Nucleus accumbens (tissue), 56 donors: ENCODE data around the gene OSR1.

Source experiments
- DNase-seq, 56 donors: peaks; one replicate each; lab custom pipeline; 2025; lab: John Stamatoyannopoulos, UW

OSR1 gene

DNA sequence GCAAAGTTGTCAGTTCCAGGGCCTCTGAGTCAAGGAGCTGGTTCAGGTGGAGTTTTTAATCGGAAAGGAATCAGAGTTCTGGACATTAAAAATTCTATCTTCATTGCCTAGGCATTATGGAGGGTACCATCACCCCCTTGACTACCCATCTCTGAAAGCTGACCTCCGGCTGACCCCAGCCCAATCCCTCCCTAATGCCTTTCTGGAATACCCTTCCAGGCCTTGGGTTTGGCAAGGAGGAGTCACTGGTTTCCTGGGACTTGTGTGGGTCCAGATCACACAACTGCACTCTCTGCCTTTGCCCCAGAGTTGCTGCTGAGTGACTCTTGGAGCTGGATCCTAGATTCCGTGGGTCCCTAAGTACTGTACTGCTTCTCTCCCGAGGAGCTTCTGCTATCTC is 1.0 kb upstream of the OSR1 start:
- DNase-seq, result no peak

- DNase-seq, result no peak
These were observed 566 bp upstream of the OSR1 start for GRCh38 chr2:19359021-19359357.

DNA sequence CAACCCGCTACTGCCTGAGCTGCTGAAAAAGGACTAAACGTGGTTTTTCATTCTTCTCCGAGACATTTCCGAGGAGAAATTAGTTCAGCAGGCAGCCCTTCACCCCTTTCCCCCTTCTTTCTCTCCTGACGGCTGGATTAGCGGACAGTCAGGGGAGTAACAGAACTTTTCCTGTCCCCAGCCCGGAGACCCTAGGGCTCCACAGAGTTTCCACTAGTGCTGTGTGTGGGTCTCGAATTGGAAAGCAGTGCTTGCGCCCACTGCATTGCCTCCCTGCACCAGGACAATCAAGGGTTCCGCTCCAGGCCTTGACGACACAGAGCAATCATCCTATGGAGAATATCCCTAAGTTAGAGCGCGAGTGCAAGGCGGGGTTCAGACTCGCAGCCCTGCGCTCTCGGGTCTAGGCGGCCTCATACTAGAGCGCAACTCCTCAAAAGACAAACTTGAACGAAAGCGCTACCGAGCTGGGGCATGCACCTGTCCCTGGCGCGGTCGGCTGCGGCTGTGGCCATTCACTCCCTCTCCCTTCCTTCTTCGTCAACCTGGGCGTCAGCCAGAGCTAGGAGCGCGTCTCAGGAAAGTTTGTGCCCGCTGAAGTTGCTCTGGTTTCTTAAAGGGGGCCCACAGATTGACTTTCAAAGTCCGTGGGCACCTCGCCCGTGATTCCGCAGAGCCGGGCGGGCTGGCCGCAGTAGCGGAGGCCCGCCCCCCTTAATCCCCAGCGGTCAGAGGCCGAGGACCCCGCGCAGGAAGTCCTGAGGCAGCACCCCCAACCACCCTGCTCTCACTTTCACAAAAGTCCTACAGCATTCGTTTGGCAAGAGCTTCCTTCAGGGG is 801 bp downstream of the OSR1 start:
- no peak for DNase-seq

DNA sequence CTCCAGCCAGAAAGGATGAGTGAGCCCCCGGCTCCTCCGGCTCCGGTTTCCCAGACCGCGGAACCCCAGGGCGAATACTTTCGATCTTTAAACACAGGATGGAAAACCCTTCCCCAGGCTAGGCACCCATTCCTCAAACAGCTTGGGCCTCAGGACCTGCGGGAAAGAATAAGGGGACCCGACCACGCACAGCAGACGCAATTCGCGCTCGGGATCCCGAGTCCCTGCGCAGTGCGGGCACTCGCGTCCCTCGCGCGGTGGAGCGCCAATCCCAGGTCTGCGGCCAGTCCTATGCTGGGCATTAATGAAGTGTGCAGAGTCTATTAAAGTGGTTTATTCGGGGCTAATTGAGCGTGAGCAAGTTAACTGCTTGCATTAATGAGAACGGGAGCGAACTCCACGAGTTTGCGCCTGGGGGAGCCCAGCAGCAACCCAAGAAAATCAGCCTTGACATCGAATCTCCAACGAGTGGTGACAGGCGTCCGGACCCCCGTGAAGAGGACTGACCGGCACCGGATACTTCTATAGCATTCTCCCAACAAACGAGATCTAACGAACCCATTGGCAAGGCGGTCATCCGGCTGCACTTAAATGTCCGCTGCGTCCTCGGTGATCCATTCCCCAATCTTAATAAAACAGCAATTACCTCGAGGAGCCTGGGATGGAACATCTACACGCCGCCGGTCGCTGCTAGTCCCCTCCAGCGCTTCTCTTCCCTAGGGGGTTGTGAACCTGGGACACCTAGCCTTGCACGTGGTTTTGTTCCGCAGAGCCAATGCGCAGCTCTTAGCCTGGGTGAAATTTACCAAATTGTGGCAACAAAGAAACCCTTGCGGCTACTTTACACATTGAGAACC is 1.6 kb downstream of the OSR1 start:
- no peak for DNase-seq

DNA sequence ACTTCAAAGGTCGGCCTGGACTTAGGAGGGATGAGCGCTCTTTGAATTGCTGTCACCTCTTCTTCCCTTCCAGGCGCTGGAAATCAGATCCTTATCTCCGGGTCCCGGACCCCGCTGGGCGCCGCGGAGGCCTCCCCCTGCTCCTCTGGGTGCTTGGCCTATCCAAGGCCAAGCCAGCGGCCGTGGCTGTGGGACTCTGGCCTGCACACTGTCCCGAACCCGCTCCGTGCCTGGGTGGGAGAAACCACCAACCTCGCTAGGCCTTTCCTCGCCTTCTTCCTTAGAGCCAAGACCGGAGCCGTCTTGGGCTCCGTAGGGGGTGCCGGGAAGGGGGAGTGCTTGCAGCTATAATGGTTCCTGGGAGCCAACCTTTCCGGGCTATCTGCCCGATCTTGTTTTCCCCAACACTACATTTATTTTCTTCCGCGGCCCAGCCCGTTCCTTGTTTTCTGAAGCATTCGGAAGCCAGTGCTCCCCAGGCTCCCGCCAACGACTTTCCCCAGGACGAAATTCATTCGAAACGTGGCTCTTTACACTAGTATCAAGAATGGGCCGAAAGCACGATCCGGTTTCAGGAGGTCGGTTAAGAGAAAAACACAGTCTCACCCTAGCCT is 2.4 kb downstream of the OSR1 start:
- no peak for DNase-seq

DNA sequence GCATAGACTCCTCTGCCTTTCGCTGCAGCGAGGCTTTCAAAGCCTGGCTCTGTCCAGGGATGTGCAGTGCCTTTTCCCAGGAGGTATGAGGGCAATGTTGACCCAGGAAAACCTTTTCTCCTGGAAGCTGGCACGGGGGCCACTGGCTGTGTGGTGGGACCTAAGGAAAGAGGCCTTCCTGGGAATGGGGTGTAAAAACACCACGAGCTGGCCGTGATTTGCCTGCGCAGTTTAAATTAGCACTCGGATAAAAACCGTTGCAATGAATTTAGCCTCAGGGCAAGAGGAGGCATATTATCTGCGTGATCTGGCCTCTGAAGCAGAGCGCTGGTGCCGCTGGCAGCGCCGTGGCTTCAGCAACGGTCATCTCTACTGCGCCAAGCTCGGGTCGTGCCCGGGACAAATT is 3.0 kb downstream of the OSR1 start:
- no peak for DNase-seq

GRCh38 chr2:19355014-19355405 is 3.4 kb downstream of the OSR1 start:
- DNase-seq, result no peak

- DNase-seq, result no peak
These were observed 4.7 kb downstream of the OSR1 start for GRCh38 chr2:19353721-19354050.

DNA sequence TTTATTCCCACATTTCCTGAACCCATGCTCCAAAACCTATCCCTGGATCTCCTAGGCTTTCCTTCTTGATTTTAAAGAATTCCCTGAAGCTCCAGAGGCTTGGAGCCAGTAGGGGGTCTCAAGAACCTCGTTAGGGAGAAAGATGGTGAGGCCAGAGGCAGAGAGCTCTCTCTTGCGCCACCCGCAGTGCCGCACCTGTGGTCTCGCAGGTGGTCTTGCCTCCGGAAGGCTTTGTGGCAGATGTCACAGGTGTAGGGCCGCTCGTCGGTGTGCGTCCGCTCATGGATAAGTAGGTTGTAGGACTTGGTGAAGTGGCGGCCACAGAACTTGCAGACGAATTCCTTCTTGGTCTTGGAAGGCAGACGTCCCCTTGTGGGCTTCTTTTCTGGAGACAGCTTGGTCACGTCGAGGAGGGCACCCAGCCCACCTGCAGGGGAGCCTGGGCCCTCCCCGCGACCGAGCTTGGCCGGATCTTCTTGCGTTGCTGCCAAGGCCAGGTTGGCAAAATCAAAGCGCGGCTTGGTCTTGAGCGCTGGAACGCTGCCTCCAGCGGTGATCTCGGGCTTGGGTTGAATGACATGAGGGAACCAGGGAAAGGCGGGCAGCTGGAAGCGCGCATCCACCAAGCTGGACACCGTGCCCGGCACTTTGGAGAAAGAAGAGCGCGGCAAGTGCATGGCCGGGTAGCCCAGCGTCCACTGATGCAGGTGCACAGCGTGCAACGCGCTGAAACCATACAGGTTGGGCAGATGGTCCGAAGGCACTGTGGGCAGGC is 5.3 kb downstream of the OSR1 start:
- no peak for DNase-seq

GRCh38 chr2:19351899-19352697 is 6.3 kb downstream of the OSR1 start:
- no peak for DNase-seq

DNA sequence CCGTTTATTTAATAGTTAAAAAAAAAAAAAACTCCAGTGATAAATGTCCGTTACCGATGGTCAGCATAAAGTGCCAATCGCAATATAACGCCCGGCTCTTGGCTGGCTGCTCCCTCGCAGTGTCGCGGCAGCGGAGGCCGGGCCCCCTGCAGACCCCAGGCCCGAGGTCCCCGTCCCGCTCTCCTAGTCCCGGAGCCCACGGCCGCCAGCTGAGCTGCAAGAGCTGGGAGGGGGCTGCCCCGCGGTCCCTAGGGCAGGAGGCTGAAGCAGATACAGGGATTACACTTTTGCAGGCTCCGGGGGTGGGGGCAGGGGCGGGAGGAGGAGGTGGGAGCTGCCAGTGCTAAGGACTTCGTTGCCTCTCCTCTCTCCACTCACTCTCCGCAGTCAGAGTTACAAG is 6.9 kb downstream of the OSR1 start:
- DNase-seq, result no peak

- DNase-seq, result no peak
These were observed 7.6 kb downstream of the OSR1 start for GRCh38 chr2:19350678-19351401.

DNA sequence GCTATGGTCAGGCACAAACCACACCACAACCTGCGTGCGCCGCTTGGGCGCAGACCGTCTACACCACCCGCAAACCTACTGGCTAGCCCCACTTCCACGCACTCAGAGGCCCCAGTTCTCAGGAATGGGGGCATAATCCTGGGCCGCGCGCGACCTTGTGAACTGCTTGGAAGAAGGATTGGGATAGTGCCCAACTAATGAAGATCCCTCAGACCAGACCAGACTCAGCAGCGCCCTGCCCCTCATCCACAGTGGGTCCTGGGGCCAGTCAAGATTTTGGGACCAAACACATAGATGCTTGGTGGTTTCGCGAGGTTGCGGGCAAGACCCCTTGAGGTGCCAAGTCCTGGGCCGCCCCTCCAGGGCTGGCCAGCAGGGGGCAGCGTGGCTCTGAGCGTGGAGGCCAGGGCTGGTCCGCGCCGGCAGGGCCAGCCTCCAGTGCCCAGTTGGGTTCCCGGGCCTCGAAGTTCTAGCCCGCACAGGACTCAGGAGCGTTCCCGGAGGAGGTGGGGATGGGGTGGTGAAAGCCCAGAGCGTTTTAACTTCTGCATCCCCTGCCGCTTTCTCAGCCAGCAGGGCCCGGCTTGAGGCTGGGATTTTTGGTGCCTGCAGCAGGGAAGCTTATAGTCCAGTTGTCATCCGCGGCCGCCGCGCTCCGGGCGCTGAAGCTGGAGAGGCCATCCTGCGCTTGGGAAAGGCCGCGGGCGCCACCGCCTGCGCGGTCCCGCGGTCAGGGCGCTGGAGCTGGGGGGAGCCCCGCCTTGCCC is 8.3 kb downstream of the OSR1 start:
- peak in 45 of 56 donors; percentile 29 to 89 (median 64) for DNase-seq

DNA sequence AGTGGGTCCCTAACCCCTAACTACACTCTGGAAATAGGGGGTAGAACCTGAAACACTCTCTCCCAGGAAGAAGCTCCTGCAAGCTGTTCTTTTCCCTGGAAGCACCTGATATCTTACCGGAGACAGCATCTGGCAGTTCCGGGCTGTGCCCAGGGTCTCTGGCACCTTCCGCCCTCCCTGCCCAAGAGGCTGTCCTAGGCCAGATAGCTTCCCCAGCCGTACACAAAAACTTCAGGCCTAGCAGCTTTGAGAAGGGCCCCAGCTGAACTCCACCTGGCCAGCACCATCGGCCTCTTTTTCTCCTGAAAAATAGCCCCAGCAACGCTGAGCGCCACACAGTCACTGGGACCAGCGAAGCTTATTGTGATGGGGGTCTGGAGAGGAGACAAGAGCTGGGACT is 9.7 kb downstream of the OSR1 start:
- DNase-seq, result no peak

- DNase-seq, result peak in 55 of 56 donors; percentile 71 to 99 (median 92)
These were observed 10.5 kb downstream of the OSR1 start for GRCh38 chr2:19347619-19348562.

GRCh38 chr2:19346983-19347618 is 11.3 kb downstream of the OSR1 start:
- DNase-seq, result no peak

DNA sequence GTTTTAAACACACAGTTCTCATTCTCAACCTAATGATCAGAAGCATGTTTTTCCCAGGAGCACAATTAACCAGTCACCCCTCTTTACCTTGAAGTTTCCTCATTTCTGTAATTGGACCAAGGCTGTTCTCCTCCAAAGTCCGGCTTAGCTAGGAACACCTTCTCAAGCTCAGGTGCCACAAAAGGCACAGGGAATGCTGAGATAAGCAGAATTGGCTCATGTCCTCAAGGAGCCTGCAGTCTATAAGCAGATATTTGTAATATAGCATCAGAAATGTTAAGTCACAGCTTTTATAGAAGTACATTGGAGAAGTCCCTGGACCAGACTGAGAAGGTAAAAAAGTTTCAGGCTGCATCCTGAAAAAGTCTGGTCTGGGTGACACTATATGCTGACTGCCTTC is 20.7 kb downstream of the OSR1 start:
- no peak for DNase-seq
